CD4-positive, alpha-beta T cell treated with Interleukin-10 for 1 hour (primary cell): ENCODE measurements around the gene SIGLEC6.
A peak's percentile ranks its signal among the peaks of the same experiment; 100 is the strongest.
"Not testable (repeated sequence)": the region's sequence is repeated elsewhere in the genome, so short reads cannot be mapped to it uniquely, and the experiment has no call there.

Experiments
- DNase-seq: peaks from one replicate; pipeline ENCODE4 v3.0.0-alpha.2; 2020

Gene SIGLEC6

DNA sequence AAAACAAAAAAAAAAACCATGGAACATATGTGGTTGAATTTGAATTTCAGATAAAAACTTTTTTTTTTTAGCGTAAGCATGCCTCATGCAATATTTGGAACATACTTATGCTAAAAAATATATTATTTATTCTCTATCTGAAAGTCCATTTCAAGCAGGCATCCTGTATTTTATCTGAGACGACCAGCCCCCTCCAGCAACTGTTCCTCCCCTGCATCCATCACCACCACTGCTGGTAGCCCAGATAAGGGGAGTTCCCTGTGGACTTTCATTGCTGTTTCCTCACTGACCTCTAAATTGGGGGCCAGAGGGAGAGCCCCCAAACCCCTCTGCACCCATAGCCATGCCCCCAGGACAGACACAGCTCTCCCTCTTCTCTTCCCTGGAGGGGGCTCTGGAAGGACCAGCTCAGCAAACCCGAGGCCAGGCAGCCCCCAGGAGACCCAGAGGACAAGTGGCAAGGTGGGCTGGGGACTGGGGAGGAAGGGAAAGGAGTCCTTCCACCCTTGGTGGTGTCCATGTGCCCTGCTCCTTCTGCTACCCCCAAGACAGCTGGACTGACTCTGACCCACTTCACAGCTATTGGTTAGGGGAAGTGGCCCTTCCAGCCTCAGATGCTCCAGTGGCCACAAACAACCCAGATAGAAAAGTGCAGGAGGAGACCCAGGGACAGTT lies 23.3 kb downstream of the SIGLEC6 start:
- DNase-seq = no peak

DNA sequence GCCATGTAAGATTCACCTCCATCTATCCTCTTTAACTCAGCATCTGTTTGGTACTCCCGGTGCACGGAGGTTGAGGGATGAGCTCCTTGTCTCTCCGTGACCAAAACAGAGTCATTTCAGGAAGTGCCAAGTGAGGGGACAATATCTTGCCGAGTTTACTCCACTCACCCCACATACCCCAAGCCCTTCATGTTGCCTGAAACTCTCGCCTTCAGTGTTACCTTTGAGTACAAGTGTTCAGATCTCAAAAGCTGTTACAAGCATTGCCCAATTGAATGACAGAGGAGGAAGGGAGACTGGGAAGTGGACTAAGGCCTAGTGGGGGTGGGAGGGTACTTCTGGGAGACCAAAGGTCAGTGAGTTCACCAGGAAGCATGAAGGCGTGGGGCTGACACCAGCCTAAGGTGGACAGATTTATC lies 23.8 kb downstream of the SIGLEC6 start:
- no peak for DNase-seq

DNA sequence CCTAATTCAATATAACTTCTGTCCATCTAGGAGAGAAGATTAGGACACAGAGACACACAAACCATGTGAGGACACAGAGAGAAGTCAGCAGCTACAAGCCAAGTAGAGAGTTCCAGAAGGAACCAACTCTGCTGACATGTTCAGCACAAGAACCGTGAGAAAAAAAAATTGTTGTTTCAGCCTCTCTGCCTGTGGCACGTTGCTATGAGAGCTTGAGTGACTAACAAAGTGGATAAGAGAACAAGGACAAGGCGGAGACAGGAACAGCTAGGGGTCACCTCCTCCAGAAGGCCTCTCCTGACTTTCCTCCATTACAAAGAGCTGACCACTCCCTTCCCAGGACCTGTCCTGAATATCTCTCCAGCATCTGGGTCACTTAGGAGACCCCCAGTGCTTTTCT lies 24.3 kb downstream of the SIGLEC6 start:
- no peak for DNase-seq

DNA sequence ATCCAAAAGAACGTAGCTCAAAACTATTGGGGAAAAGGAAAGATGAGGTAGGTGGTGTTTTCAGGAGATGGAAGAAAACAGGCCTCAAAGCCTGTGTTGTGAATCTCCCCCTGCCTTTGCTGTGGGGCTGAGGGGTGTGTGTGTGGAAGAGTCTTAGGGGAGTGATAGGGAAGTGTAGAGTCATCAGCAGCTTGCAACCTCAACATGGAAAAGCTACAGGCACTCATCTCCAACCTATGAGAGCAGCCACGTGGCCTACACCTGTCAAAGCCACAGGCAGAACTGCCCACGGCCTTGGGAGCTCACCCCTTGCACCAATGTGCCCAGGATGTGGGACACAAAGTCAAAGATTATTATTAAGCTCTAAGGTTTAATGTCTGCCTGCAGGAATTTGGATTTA lies 25.6 kb downstream of the SIGLEC6 start:
- DNase-seq = no peak

DNA sequence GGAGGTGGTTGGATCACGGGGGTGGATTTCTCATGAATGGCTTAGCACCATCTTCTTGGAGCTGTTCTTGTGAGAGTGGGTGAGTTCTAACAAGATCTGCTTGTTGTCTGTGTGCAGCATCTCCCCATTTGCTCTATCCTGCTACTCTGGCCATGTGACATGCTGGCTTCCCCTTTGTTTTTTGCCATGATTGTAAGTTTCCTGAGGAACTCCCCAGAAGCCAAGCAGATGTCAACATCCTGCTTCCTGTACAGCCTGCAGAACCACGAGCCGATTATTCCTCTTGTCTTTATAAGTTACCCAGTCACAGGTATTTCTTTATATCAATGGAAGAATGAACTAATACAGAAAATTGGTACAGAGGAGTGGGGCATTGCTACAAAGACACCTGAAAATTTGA lies 27.6 kb downstream of the SIGLEC6 start:
- no peak for DNase-seq

DNA sequence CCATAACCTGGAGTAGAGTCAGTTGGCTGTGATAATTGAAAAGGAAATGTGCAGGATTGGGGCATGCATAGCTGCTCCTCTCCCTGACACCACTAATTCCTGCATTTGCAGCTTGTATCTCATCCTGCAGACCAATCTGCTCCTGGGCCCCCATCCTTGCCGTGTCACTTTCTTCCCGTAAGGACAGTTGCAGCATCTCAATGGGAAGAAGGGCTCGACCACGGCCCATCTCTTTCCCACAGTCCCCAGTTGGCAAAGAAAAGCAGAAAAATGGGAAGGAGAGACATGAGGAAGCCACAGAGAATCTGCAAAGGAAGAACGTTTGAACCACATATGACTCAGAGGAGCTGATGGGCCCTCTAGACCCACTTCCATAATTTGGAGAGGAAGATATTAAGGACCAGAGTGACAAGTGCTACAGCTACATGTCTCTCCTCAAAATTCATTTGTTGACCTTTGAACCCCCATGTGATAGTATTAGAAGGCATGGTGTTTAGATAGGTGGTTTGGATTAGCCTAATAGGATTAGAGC lies 28.1 kb downstream of the SIGLEC6 start:
- no peak for DNase-seq

DNA sequence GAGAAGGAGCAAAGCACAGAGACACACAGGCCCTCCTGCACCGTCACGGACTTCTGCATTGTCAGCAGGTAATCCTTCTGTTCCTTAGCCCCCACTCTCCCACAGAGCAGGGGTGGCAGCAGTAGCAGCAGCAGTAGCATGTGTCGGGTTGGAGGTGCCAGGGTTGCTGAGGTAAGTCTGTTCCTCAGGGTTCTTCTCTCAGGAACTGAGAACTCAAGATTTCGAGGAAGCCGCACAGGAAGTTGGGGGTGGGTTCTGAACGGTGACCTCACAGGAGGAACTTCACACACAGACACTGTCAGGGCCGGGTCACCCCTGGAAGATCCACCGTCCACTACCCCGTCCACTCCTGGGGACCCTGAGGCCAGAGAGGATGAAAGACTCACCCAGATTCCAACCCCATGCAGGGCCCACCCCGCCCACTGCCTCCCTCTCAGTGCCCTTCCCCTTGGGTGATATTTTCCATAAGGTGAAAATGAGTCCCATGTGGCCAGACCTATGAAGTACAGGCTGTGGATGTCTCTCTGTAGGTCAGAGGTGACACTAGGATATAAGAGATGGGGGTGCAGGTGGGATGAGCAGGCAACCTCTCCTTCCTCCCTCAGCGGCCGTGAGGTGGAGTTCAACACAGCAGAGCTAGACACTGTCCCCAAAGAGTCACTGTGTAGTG lies 29.7 kb downstream of the SIGLEC6 start, which contains the start of gene SIGLEC12:
SIGLEC12 (minus strand) TSS at position 207 of the 670 bp plus-strand sequence; CDS start at position 140, 67 bp downstream.
- peak; percentile 10 for DNase-seq

DNA sequence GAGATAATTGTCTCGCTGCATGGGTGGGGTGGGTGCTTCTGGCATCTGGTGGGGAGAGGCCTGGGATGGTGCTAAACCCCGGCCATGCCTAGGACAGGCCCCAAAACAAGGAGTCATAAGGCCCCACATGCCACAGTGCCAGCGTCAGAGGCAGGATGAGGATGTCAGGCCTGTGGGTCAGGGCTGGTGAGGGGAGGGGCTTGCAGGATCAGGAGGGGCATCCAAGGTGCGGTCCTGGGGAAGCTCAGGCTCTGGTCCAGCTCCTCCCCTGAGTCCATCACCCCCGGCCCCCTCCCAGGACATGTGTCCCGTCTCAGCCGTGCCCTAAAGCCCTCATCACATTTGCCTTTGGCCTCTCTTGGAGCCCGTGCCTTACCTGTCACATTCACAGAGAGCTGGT lies 30.5 kb downstream of the SIGLEC6 start:
- not testable (repeated sequence) for DNase-seq

DNA sequence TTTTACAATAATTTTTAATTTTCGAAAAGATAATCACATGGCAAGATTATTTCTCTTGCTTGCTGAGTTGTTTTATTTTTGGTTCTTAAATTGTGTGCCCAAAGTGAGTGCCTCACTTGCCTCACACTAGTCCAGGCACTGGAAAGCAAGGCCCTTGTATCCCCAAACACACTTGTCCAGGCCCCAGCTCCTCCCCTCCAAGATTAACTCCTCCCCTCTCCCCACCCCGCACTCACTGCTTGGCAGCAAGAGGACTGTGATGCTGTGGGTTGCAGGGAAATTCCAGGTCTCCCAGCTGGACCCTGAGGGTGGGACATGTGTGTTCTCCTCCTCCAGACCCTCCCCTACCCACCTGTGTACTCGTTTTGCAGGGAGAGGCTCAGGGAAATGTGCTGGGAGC lies 33.8 kb downstream of the SIGLEC6 start:
- no peak for DNase-seq

DNA sequence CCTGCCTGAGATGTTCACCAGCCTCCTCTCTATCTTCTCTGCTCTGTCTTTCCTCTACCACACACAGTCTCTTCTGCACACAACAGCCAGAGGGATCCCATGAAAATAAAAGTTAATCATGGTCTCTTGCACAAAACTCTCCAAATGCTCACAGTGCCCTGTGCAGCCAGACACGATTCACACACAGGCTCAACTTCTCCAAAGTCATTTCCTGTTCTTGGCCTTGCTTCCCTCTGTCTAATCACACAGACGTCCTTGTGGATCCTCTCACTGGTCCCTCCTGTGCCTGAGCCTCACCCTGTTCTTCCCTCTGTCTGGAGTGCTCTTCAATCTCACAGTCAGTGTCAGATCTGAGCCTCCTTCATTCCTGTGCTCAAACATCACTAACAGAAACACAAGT lies 37.7 kb downstream of the SIGLEC6 start:
- no peak for DNase-seq

DNA sequence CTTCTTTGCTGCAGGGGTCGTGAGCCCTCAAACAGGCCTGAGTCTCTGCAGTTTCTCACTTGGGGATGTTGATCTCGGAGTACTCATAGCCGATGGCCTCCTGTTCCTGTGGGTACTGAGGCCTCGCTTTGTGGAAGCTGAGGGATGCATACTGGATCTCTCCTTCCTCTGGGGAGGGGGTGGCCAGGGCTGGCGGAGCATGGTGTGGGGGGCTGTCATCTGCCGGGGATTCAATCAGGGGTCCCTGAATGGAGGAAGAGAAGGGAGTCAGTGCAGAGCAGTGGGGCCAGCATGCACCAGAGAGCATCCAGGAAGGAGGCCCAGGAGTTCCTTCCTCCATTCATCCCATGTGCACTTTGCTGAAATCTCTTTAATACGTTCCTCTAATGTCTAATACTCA lies 39.9 kb downstream of the SIGLEC6 start:
- DNase-seq = no peak

DNA sequence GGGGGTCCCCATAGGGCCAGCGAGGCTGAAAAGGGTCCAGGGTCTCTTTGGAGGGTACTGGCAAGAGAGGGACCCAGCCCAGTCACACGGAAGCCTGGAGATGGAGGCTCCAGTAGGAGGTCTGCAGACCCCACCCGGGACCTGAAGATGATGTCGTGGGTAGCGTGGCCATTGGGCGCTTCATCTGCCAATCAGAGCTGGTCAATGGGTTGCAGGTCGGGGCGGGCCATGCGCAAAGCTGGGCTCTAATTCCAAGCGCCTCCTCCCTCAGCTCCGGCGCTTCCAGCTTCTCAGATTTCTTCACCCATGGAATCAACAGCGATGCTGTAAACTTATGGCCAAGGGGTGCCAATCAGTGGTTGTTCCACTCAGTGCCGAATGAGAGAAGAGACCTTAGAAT lies 40.8 kb downstream of the SIGLEC6 start:
- DNase-seq = no peak

DNA sequence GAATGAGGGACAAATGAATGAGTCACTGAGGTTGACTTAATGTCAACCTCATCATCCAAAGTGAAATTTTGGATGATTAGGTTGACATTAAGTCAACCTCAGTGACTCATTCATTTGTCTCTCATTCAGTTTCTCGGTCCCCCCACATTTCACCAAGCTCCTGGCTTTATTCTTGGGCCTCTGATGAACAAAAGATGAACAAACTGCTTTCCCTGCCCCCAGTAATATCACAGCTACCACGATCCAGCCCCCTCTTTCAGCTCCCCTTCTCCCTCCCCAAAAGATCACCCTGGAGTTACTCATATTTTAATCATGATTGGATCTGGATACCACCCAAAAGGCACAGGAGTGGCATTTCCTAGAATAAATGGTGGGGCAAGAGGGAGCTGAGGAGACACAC lies 42.4 kb downstream of the SIGLEC6 start:
- no peak for DNase-seq

DNA sequence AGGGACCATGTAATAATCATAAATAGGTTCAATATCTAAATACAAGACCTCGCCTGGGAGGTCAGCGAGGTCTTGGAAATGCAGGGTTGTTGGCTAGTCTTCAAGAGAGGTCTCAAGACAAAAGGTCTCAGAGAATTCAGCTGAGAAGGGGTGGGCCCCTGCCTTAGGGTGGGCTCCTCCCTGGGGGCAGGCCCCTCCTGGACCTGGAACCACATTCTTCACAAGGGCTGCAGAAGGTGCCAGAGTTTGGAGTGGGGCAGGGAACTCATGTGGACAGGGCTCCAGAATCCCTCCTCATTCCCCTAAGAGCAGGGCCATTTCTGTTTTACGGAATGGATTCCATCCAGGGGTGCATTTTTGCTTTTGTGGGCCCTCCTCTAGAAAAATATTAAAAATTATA lies 43.0 kb downstream of the SIGLEC6 start:
- no peak for DNase-seq

DNA sequence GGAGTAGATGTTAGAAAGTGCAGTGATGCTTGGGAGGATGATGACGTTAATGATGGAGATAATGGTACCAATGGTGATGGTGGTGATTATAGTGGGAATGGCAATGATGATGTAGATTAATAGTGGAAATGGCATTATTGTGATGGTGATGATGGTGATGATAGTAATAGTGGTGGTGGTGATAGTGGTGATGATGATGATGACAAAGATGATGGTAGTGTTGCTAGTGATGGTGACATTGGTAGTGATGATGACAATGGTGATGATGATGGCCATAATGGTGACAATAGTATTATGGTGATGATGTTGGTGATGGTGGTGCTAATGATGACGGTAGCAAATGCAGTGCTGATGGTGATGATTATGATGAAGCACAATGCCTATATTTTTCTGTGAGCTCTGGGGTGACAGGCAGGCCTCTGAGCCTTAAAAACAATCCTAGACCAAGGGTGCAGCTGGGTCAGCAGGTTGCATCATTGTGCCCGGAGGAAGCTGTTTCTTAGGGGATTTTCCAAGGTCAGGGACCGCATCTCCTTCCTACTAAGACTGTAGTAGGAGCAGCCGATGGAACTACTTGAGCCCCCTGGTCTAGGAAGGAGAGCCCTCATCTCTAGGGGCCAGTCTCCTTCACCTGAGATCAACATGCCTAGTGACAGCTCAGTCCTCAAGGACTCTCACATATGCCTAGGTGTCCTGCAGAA lies 45.4 kb downstream of the SIGLEC6 start:
- DNase-seq = no peak

DNA sequence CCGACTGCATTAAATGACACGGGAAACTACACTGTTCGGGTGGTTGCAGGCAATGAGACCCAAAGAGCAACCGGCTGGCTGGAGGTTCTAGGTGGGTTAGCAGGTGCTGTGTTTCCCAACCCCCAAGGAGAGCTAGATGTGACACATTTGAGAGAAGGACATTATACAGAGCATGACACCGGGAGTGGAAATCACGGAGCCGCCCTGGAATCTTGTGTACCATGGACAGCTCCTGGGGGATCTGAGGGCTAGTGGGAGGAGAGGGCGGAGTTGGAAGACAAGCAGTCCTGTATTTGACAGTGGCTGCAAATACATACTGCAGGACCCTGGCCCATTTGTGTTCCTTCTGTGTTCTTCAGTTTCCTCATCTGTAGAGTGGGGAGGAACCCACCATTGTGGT lies 50.9 kb downstream of the SIGLEC6 start:
- no peak for DNase-seq

DNA sequence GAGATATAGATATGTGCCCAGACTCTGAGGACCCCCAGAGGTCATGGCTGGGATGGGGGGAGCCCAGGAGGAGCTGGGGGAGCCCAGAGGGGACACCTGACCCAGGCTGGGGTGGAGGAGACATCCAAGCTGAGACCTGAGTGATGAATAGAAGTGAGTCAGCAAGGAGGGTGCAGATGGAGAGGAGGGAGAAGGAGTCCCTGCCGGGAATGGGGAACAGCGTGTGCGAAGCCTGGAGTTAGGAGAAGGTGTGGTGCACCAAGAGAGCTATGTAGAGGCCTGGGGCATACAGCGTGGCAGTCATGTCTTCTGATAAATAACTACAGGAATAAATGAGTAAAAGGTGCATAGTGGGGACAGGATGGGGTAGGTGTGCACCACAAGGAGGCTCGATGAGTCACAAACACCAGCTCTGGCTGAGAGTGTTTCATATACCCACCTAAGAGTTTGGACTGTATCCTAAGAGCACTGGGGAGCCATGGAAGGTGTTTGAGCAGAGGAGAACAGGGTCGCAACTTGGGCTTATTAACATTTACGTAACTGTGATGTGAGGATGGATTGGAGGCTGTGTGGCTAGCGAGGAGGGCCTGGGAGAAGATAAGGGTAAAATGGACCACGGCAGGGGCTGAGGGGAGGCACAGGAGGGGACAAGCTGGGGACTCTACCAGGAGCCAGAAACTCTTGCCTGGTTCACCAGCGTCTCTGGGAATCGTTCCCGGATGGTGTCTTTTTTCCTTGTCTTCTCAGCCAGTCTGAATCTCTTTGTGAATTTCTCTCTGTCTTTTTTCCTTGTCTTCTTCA lies 51.7 kb downstream of the SIGLEC6 start:
- no peak for DNase-seq

DNA sequence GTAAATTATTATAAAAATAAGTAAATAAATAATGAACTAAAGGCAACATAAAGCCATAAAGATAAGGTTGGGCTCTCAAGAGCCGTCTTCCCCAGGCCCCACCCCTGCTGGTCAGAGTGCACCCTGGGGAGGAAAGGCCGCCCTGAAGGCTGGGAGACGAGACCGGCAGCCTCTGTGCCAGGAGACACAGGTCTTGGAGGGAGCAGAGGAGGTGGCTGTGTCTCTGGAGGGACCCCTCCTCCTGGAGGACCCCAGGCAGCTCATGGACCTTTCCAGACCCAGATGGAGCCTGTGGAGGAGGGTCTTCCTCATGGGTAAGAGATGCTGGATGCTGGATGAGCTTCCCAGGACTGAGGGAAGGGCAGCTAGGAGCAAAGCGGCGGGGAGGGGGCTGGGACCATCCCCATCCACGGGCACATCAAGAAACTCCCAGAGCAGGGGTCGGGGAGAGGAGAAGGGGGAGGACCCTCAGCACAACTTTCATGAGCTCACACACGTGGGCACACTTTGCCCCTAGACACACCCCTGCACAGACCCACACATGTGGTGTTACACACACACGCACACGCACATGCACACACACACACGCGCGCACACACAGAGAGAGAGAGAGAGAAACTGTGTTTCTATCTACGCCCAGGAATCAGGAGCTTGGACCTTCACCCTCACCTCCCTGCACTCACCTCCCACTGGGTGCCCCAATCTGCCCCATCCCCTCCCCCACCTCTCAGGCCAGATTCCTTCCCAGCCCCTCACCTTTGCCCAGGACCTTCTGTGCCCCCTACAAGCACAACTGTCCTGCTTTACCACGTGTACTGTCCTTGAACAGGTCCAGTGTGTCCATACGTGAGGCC lies 52.9 kb downstream of the SIGLEC6 start, which contains the start of gene CEACAM18:
CEACAM18 (plus strand) TSS at position 159 of the 854 bp plus-strand sequence.
- DNase-seq = no peak

DNA sequence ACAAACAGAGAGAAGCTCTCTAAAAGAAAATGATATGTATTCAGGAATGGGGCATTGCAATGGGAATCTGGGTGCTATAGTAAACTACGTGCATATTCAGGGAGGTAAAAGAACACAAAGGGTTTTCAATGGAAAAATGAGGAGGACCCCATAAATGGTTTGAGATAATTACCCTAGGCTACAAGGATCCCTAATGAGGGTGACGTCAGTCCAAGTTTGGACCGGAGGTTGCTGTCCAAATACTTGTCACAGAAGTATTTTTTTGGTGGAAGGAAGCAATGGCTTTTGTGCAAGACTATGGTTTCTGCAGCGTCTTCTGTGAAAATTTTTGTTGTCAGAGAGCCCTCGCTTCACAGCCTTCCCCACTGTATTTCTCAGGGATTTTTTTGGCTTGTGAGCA lies 54.1 kb downstream of the SIGLEC6 start:
- DNase-seq = no peak

DNA sequence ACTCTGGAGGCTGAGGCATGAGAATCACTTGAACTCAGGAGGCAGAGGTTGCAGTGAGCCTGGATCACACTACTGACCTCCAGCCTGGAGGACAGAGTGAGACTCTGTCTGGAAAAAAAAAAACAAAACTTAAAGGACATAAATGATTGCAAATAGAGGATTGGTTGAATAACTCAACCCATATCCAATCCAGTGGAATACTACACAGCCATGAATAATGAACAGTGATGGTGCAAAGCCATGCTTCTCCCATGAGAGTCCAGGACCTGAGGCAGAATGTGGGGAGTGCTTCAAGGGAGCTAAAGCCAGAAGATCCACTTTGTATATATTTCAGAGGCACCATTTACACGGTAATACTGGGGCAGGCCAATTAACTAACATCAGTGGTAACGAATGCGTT lies 55.3 kb downstream of the SIGLEC6 start:
- DNase-seq = no peak

DNA sequence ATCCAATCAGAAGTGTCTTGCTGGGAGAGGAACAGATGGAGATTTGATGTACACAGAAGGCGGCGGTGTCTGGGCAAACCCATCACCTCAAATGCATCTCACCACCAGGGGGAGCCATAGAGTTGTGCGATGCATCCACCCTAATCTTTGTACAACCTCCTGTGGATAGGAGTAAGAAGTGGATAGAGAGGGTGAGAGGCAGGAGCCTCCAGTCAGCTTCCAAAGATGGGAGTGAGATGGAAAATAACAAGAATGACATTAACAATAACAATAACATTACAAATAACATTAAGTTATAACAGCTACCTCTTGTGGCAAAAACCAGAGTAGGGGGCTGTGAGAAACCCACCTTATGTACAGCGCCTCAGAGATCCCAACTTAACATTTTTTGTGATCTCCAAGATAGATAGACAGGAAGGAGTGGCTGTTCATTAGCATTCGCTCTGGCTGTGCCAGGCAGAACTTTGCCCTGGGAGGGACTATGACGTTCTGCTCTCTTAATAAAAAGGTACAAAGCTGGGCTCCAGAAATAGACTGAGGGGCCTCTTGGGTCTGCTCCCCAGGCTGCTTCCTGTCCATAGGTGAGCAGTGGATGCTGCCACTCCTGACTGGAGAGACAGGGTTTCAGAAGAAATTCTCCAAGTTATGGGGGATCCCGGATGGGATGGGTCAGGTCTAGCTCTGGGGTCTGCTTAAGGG lies 58.3 kb downstream of the SIGLEC6 start:
- DNase-seq = peak; percentile 72
